SK-N-SH treated with all-trans-retinoic acid at 6 μM for 48 hours (cell line): ENCODE measurements around the gene PTTG2.
"Not testable (repeated sequence)": the region's sequence is repeated elsewhere in the genome, so short reads cannot be mapped to it uniquely, and the experiment has no call there.

Experiments used
- ATAC-seq: fragments of 200-7000 bp; cut with Tn5 transposase; 3 replicates; pipeline ENCODE4 v1.9.1; 2020; ENCODE audit warnings: mild to moderate bottlenecking, moderate library complexity
- ARNTL ChIP-seq: fragments of 450-650 bp; formaldehyde crosslinking; IDR thresholded peaks from 2 replicates; pipeline ENCODE4 v1.5.0; 2020; ENCODE audit warnings: low read depth, mild to moderate bottlenecking, moderate library complexity, borderline replicate concordance
- BACH2 ChIP-seq: fragments of 250-450 bp; sonication (Bioruptor Pico); IDR thresholded peaks from 2 replicates; pipeline ENCODE4 v1.9.0; 2021; ENCODE audit warnings: mild to moderate bottlenecking, borderline replicate concordance
- ESRRG ChIP-seq: fragments of 250-450 bp; sonication (Bioruptor Pico); IDR thresholded peaks from 2 replicates; pipeline ENCODE4 v1.6.1; 2021; ENCODE audit warnings: mild to moderate bottlenecking
- OSR1 ChIP-seq: fragments of 250-450 bp; sonication (Bioruptor Pico); IDR thresholded peaks from 2 replicates; pipeline ENCODE4 v1.8.0; 2022; ENCODE audit warnings: moderate library complexity, mild to moderate bottlenecking, inconsistent platforms
- PPARA ChIP-seq: fragments of 250-450 bp; sonication (Bioruptor Pico); IDR thresholded peaks from 2 replicates; pipeline ENCODE4 v1.5.0; 2020; ENCODE audit warnings: mild to moderate bottlenecking, borderline replicate concordance
- RARB ChIP-seq: fragments of 250-450 bp; sonication (Bioruptor Pico); IDR thresholded peaks from 2 replicates; pipeline ENCODE4 v1.8.0; 2021; ENCODE audit warnings: mild to moderate bottlenecking, moderate library complexity
- SNAI2 ChIP-seq: fragments of 250-450 bp; sonication (Bioruptor Pico); IDR thresholded peaks from 2 replicates; pipeline ENCODE4 v1.5.0; 2020; ENCODE audit warnings: mild to moderate bottlenecking, moderate library complexity
- TOX ChIP-seq: fragments of 250-450 bp; sonication (Bioruptor Pico); IDR thresholded peaks from 2 replicates; pipeline ENCODE4 v1.8.0; 2021; ENCODE audit warnings: mild to moderate bottlenecking, moderate library complexity, borderline replicate concordance
- ZC3H10 ChIP-seq: fragments of 250-450 bp; sonication (Bioruptor Pico); IDR thresholded peaks from 2 replicates; pipeline ENCODE4 v1.5.1; 2021; ENCODE audit warnings: mild to moderate bottlenecking, moderate library complexity
- ZFP3 ChIP-seq: fragments of 250-450 bp; sonication (Bioruptor Pico); IDR thresholded peaks from 2 replicates; pipeline ENCODE4 v1.5.0; 2020; ENCODE audit warnings: mild to moderate bottlenecking, moderate library complexity
- ZFP30 ChIP-seq: fragments of 450-650 bp; formaldehyde crosslinking; IDR thresholded peaks from 2 replicates; pipeline ENCODE4 v1.5.0; 2022; ENCODE audit warnings: mild to moderate bottlenecking, moderate library complexity
- ZNF70 ChIP-seq: fragments of 450-650 bp; formaldehyde crosslinking; IDR thresholded peaks from 2 replicates; pipeline ENCODE4 v1.5.0; 2020; ENCODE audit warnings: mild to moderate bottlenecking, moderate library complexity
- ZNF8 ChIP-seq: fragments of 450-650 bp; formaldehyde crosslinking; IDR thresholded peaks from 2 replicates; pipeline ENCODE4 v1.5.0; 2020; ENCODE audit warnings: mild to moderate bottlenecking, moderate library complexity
- TF ChIP-seq, protein P1 (sequence below): fragments of 250-450 bp; sonication (Bioruptor Pico); IDR thresholded peaks from 2 replicates; pipeline ENCODE4 v1.5.1; 2020; ENCODE audit warnings: low read depth, mild to moderate bottlenecking, moderate library complexity
- TF ChIP-seq, protein P2 (sequence below): fragments of 250-450 bp; sonication (Bioruptor Pico); IDR thresholded peaks from 2 replicates; pipeline ENCODE4 v1.5.0; 2020; ENCODE audit warnings: mild to moderate bottlenecking, moderate library complexity
- TF ChIP-seq, protein P3 (sequence below): fragments of 250-450 bp; sonication (Bioruptor Pico); IDR thresholded peaks from 2 replicates; pipeline ENCODE4 v1.5.1; 2021; ENCODE audit warnings: mild to moderate bottlenecking, moderate library complexity
- TF ChIP-seq, protein P4 (sequence below): fragments of 250-450 bp; sonication (Bioruptor Pico); IDR thresholded peaks from 2 replicates; pipeline ENCODE4 v1.8.0; 2021; ENCODE audit warnings: low read depth, mild to moderate bottlenecking, moderate library complexity, borderline replicate concordance

Gene PTTG2

DNA sequence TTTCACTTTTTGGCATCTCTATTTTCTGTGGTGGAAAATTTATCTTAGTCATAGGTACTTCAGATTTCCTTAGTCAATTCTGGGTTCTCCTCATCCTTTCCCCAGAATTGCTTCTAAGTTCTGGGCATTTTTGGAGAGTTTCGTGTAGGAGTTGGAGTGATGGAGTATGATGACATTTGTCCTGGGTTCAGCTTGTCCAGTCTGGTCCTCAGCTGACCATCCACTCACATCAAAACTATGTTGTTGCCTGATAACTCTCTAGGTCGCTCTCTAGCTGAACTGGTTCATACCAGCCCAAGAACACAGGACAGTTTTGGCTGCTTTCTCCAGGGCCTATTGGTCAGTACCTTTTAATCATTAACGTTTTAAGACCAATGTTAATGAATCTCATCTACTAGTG lies 13.2 kb downstream of the PTTG2 start:
- no peak for ATAC-seq

DNA sequence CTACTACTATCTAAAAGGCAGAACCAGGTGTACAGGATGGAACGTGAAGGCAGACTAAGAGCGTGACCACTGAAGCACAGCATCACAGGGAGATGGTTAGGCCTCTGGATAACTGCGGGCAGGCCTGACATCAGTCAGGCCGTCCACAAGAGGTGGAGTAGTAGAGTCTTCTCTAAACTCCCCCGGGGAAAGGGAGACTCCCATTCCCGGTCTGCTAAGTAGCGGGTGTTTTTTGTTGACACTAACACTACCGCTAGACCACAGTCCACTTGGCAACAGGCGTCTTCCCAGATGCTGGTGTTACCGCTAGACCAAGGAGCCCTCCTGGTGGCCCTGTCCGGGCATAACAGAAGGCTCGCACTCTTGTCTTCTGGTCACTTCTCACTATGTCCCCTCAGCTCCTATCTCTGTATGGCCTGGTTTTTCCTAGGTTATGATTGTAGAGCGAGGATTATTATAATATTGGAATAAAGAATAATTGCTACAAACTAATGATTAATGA lies 15.2 kb downstream of the PTTG2 start:
- ATAC-seq, result not testable (repeated sequence)

More for the DNA sequence above, 13.2 kb downstream of the PTTG2 start:
- TF ChIP-seq TOX (CRISPR knock-in tag) (no peak), ZNF70 (CRISPR knock-in tag) (no peak), ZFP30 (CRISPR knock-in tag) (no peak), BACH2 (CRISPR knock-in tag) (no peak), OSR1 (CRISPR knock-in tag) (no peak), PPARA (CRISPR knock-in tag) (no peak), ARNTL (CRISPR knock-in tag) (no peak), ZC3H10 (no peak), ZNF8 (no peak), RARB (no peak)
- TF ChIP-seq, protein P1, sequence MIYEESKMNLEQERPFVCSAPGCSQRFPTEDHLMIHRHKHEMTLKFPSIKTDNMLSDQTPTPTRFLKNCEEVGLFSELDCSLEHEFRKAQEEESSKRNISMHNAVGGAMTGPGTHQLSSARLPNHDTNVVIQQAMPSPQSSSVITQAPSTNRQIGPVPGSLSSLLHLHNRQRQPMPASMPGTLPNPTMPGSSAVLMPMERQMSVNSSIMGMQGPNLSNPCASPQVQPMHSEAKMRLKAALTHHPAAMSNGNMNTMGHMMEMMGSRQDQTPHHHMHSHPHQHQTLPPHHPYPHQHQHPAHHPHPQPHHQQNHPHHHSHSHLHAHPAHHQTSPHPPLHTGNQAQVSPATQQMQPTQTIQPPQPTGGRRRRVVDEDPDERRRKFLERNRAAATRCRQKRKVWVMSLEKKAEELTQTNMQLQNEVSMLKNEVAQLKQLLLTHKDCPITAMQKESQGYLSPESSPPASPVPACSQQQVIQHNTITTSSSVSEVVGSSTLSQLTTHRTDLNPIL (CRISPR knock-in tag), result no peak
- TF ChIP-seq, protein P2, sequence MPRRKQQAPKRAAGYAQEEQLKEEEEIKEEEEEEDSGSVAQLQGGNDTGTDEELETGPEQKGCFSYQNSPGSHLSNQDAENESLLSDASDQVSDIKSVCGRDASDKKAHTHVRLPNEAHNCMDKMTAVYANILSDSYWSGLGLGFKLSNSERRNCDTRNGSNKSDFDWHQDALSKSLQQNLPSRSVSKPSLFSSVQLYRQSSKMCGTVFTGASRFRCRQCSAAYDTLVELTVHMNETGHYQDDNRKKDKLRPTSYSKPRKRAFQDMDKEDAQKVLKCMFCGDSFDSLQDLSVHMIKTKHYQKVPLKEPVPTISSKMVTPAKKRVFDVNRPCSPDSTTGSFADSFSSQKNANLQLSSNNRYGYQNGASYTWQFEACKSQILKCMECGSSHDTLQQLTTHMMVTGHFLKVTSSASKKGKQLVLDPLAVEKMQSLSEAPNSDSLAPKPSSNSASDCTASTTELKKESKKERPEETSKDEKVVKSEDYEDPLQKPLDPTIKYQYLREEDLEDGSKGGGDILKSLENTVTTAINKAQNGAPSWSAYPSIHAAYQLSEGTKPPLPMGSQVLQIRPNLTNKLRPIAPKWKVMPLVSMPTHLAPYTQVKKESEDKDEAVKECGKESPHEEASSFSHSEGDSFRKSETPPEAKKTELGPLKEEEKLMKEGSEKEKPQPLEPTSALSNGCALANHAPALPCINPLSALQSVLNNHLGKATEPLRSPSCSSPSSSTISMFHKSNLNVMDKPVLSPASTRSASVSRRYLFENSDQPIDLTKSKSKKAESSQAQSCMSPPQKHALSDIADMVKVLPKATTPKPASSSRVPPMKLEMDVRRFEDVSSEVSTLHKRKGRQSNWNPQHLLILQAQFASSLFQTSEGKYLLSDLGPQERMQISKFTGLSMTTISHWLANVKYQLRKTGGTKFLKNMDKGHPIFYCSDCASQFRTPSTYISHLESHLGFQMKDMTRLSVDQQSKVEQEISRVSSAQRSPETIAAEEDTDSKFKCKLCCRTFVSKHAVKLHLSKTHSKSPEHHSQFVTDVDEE (CRISPR knock-in tag), result no peak

DNA sequence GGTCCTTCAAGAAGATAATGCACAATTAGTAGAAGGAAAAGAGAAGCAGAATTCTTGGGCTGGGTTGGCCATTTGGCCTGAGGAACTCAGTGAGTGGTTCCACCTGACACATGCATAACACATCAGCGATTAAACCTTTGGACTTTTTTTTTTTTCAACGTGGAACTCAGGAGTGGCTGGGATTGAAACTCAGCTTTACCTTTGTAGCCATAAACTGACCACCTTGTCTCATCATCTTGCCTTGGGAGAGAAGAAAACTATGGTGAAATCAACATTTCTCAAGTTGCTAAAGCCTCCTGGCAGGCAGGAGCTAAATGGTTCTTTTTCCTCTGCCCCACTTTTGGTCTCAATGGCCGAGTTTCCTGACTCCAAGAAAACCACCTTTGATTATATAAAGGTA lies 16.3 kb downstream of the PTTG2 start:
- no peak for ATAC-seq
- TF ChIP-seq, protein P3, sequence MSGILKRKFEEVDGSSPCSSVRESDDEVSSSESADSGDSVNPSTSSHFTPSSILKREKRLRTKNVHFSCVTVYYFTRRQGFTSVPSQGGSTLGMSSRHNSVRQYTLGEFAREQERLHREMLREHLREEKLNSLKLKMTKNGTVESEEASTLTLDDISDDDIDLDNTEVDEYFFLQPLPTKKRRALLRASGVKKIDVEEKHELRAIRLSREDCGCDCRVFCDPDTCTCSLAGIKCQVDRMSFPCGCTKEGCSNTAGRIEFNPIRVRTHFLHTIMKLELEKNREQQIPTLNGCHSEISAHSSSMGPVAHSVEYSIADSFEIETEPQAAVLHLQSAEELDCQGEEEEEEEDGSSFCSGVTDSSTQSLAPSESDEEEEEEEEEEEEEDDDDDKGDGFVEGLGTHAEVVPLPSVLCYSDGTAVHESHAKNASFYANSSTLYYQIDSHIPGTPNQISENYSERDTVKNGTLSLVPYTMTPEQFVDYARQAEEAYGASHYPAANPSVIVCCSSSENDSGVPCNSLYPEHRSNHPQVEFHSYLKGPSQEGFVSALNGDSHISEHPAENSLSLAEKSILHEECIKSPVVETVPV, result no peak

DNA sequence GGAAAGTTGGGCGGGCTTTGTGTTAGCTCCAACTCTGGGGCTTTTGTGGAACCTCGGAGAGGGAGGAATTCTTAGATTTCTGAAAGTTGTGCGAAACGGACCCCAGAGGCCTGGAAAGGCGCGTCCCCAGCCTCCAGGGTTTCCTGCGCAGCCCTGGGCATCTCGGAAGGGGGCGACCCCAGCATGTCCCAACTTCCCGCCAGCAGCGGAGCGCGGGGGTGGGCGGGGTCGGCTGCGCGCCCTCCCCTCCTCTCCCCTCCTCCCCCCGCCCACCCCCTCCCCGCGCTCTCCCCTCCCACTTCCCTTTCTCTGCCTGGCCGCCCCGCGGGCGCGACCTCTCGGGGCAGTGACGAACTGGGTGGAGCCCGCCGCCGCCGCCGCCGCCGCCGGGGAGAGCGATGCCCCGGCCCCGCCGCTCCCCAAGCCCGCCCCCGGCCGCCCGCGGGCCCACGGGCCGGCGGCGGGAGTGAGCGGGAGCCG lies 16.8 kb downstream of the PTTG2 start:
- TF ChIP-seq, protein P4, sequence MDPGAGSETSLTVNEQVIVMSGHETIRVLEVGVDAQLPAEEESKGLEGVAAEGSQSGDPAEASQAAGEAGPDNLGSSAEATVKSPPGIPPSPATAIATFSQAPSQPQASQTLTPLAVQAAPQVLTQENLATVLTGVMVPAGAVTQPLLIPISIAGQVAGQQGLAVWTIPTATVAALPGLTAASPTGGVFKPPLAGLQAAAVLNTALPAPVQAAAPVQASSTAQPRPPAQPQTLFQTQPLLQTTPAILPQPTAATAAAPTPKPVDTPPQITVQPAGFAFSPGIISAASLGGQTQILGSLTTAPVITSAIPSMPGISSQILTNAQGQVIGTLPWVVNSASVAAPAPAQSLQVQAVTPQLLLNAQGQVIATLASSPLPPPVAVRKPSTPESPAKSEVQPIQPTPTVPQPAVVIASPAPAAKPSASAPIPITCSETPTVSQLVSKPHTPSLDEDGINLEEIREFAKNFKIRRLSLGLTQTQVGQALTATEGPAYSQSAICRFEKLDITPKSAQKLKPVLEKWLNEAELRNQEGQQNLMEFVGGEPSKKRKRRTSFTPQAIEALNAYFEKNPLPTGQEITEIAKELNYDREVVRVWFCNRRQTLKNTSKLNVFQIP (CRISPR knock-in tag), result no peak
- TF ChIP-seq SNAI2 (no peak), ZFP3 (CRISPR knock-in tag) (no peak), ESRRG (CRISPR knock-in tag) (no peak), ARNTL (CRISPR knock-in tag) (no peak)
- TF ChIP-seq, protein P1 (CRISPR knock-in tag), result no peak
- TF ChIP-seq, protein P2 (CRISPR knock-in tag), result no peak
- peak; percentile 80 for ATAC-seq
